ENCODE measurements around the gene TMEM245. TPM values are rescaled to one million over a fixed set of nuclear protein-coding genes. Genes with fewer than 3 reads are reported as not detected.

TMEM245 gene
- total RNA-seq, 4 donors from 2014 or later: 55.8 to 95.9 (median 88.6) TPM

DNA sequence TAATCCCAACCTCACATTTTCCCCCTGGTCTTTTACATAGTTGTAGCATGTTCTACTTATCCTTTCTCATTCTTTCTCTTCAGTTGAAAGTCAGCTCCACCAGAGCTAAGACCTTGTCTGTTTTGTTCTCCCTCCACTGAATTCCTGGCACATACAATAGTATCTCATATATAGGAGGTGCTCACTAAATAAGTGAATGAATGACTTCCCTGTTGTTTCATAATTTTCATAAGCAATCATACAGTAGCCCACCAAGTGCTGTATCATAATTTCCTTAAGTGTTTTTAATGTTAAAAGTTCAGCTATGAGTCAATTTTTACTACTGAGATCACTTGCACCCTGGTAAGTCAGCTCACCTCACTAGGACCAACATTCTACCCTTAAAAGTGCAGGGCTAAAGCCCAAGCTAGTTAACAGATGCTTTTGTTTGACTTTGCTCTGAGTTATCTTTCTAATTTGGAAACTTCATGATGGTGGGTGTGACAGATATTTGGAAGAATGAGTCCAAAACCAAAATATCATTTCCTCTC, 27.6 kb downstream of the TMEM245 start:
- TF ChIP-seq, protein P1, sequence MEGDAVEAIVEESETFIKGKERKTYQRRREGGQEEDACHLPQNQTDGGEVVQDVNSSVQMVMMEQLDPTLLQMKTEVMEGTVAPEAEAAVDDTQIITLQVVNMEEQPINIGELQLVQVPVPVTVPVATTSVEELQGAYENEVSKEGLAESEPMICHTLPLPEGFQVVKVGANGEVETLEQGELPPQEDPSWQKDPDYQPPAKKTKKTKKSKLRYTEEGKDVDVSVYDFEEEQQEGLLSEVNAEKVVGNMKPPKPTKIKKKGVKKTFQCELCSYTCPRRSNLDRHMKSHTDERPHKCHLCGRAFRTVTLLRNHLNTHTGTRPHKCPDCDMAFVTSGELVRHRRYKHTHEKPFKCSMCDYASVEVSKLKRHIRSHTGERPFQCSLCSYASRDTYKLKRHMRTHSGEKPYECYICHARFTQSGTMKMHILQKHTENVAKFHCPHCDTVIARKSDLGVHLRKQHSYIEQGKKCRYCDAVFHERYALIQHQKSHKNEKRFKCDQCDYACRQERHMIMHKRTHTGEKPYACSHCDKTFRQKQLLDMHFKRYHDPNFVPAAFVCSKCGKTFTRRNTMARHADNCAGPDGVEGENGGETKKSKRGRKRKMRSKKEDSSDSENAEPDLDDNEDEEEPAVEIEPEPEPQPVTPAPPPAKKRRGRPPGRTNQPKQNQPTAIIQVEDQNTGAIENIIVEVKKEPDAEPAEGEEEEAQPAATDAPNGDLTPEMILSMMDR (IDR thresholded peaks at IDR 0.05; ENCODE audit: low read depth): no peak

DNA sequence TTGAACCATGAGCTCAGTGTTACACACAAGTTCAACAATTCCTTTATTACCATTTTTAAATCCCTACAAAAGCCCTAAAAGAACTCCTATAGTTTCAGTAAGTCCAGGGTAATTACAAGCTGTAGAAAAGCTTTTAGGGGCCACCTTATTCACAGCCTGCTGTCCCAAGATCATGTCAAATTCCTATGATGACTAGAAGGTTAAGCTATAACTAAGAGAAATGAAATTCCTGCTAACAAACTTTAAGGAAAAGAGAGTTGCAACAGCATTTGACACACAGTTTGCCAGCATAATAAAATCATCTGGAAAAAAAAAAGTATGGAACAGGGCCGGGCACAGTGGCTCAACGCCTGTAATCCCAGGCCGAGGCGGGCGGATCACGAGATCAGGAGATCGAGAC, 31.5 kb downstream of the TMEM245 start:
- TF ChIP-seq, protein P1 (IDR thresholded peaks at IDR 0.05; ENCODE audit: low read depth): no peak

DNA sequence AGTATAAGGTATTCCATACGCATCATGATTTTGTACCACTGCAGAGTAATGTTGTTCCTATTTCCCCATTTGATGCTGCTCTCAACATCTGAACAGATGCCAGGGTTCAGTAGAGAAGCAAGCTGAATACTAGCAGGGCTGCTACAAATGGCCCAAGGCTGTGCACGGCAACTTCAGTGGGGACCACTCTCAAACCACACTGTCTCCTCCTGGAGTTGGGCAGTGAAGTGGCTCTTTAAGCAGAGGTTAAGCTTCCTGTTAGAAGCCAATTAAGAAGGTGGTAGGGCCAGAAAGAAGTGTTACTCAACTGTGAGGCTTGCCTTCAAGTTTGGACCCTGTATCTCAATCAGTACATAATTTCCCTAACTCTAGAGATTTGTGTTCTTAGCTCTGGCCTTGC, 32.0 kb downstream of the TMEM245 start:
- TF ChIP-seq, protein P1 (IDR thresholded peaks at IDR 0.05; ENCODE audit: low read depth): no peak

- TF ChIP-seq, protein P1 (IDR thresholded peaks at IDR 0.05; ENCODE audit: low read depth): no peak
These were observed 33.5 kb downstream of the TMEM245 start for GRCh38 chr9:109086221-109086620.

GRCh38 chr9:109085510-109085909, 34.2 kb downstream of the TMEM245 start:
- TF ChIP-seq, protein P1 (IDR thresholded peaks at IDR 0.05; ENCODE audit: low read depth): no peak

DNA sequence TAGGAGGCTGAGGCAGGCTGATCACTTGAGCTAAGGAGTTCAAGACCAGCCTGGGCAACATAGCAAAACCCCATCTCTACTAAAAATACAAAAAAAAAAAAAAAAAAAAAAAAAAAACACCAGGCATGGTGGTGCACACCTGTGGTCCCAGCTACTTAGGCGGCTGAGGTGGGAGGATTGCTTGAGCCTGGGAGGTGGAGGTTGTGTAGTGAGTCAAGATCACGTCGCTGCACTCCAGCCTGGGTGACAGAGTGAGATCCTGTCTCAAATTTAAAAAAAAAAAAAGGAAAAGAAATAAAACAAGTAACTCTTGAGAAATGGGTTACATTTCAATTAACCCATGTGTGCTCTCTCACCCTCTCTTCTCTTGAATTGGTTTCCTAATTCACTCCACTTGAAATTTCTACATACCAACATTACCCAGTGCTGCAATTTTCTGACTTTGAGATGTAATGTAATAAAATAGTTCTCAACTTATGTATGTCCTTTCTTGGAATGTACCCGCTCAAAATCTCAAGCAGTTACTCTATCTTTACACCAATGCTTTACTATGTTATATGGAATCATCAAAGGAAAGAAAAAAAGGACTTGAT, 35.8 kb downstream of the TMEM245 start:
- TF ChIP-seq, protein P1 (IDR thresholded peaks at IDR 0.05; ENCODE audit: low read depth): no peak

GRCh38 chr9:109083141-109083540, 36.6 kb downstream of the TMEM245 start:
- TF ChIP-seq, protein P1 (IDR thresholded peaks at IDR 0.05; ENCODE audit: low read depth): no peak
